HepG2 (cell line): ENCODE data around the gene IL17RB. TPM values are rescaled to one million over a fixed set of nuclear protein-coding genes. Genes with fewer than 3 reads are reported as not detected.

ENCODE experiments used
- CAMTA2 ChIP-seq: sonication (generic); formaldehyde crosslinking; IDR thresholded peaks from 2 replicates; pipeline ENCODE4 v1.4.0; 2020; ENCODE audit warnings: mild to moderate bottlenecking, missing genetic modification reagents, borderline replicate concordance
- GATAD2A ChIP-seq: IDR thresholded peaks from 2 replicates; pipeline ENCODE4 v1.6.1; 2016
- JUN ChIP-seq: sonication (generic); formaldehyde crosslinking; IDR thresholded peaks from 2 replicates; pipeline ENCODE4 v1.4.0; 2020; ENCODE audit warnings: mild to moderate bottlenecking, missing genetic modification reagents
- NFYB ChIP-seq: sonication (generic); formaldehyde crosslinking; IDR thresholded peaks from 2 replicates; pipeline ENCODE4 v1.4.0; 2020; ENCODE audit warnings: missing genetic modification reagents
- POLR2A ChIP-seq, 2 experiments: IDR thresholded peaks; 2 replicates each; pipeline ENCODE4 v1.6.1; 2011; ENCODE audit warnings: low read depth in 2 of 2, low read length in 2 of 2, mild to moderate bottlenecking in 1 of 2, moderate library complexity in 1 of 2; ENCODE audit not compliant: insufficient read depth in 1 of 2
- RCOR2 ChIP-seq: IDR thresholded peaks from 2 replicates; pipeline ENCODE4 v1.6.1; 2016; ENCODE audit warnings: missing biosample characterization, missing genetic modification reagents
- XRCC5 ChIP-seq: fragments of 200-400 bp; formaldehyde crosslinking; optimal IDR thresholded peaks from 2 replicates; pipeline ENCODE3; 2017; ENCODE audit warnings: mild to moderate bottlenecking, low read length
- ZNF564 ChIP-seq: sonication (generic); formaldehyde crosslinking; IDR thresholded peaks from 2 replicates; pipeline ENCODE4 v1.8.1; 2023; ENCODE audit warnings: mild to moderate bottlenecking, missing genetic modification reagents
- polyA plus RNA-seq, 8 experiments: library from polyadenylated mRNA; depleted of rRNA in 3 of 8; stranded (reverse) in 7 of 8; unstranded in 1 of 8; fragments of >200 nt; fragmentation: Illumina TruSeq in 4 of 8; extraction: Trizol in 4 of 8; gene quantifications; 2 replicates each; pipeline versions ENCODE4 v1.2.1 to v1.2.3, GENCODE V29; 2011 to 2016; ENCODE audit warnings: low read depth in 4 of 8, missing spikeins in 1 of 8, mixed read lengths in 1 of 8; ENCODE audit not compliant: insufficient read depth in 1 of 8
- total RNA-seq, 5 experiments: library from RNA; depleted of rRNA; stranded (reverse); fragments of >200 nt; fragmentation: Illumina TruSeq; extraction: Trizol; gene quantifications; 2 replicates each; pipeline ENCODE4 v1.2.3, GENCODE V29; 2016; ENCODE audit warnings: low read depth in 1 of 5
- TF ChIP-seq, protein P1 (sequence below): sonication (generic); formaldehyde crosslinking; IDR thresholded peaks from 2 replicates; pipeline ENCODE4 v1.4.0; 2020; ENCODE audit warnings: missing genetic modification reagents
- TF ChIP-seq, protein P2 (sequence below): sonication (generic); formaldehyde crosslinking; IDR thresholded peaks from 2 replicates; pipeline ENCODE4 v1.4.0; 2020; ENCODE audit warnings: missing genetic modification reagents
- TF ChIP-seq, protein P3 (sequence below): sonication (generic); formaldehyde crosslinking; IDR thresholded peaks from 2 replicates; pipeline ENCODE4 v1.5.0; 2020; ENCODE audit warnings: mild to moderate bottlenecking, missing genetic modification reagents, borderline replicate concordance
- TF ChIP-seq, protein P4 (sequence below): fragments of 450-650 bp; IDR thresholded peaks from 2 replicates; pipeline ENCODE4 v1.6.1; 2016
- TF ChIP-seq, protein P5 (sequence below): sonication (generic); formaldehyde crosslinking; IDR thresholded peaks from one replicate; pipeline ENCODE4 v1.5.1; 2020; ENCODE audit warnings: mild to moderate bottlenecking, missing genetic modification reagents; ENCODE audit errors: not compliant biosample characterization

IL17RB gene
- total and polyA plus RNA-seq, 2 of the 13 experiments (the other 11 are each of a cell fraction or from before 2014, with no cell fraction given) = 130 to 190 TPM

DNA sequence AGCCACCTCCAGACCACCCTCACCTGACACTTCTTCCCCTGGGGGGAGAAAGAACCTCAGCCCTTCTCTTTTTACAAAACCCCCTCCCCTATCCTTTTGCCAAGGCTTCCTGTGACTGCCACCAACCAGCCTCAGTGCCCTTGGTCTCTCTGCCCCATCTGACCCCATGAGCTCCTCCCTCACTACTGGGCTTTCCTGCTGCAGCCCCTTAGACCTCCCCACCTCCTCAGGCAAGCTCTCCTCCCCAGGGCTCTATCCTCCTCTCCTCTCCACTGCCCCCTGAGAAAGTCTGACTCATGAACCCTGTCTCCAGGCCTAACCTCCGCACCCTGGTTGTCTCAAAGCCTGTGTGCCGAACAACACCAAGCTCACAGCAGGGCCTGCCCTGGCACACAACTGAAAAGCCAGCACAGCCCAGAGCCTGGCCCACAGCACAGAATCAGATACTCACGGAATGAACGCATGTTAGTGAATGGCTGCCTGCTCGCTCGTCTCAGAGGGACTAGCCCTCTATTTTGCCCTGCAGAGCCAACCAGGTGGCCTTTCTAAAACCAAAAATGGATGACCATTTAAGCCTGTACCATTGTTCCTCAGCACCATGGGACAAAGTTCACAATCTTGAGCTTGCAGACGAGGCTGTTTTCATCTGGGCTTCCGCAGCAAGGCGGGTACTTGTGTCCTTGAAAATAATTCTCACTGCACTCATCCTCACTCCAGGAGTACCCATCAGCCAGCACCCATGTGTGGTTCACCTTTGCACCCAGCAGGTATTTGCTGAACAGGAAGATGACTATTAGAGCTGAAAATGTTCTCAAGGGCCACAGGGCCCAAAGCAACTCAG is 1.9 kb upstream of the IL17RB start (continued):
- TF ChIP-seq, protein P1, sequence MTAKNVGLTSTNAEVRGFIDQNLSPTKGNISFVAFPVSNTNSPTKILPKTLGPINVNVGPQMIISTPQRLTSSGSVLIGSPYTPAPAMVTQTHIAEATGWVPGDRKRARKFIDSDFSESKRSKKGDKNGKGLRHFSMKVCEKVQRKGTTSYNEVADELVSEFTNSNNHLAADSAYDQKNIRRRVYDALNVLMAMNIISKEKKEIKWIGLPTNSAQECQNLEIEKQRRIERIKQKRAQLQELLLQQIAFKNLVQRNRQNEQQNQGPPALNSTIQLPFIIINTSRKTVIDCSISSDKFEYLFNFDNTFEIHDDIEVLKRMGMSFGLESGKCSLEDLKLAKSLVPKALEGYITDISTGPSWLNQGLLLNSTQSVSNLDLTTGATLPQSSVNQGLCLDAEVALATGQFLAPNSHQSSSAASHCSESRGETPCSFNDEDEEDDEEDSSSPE = peak; percentile 32
- TF ChIP-seq NFYB (CRISPR knock-in tag) (no peak), GATAD2A (CRISPR knock-in tag) (peak; percentile 45), ZNF564 (CRISPR knock-in tag) (no peak), JUN (CRISPR knock-in tag) (0 out of 2 replicates have a peak, but pooled peaks have one; percentile 24), POLR2A (IDR thresholded peaks at IDR 0.05; ENCODE audit: insufficient read depth in 1 of 2, low read depth in 2 of 2, low read length in 2 of 2) (0 out of 4 replicates have a peak, but pooled peaks of 1 of the 2 experiments have one; percentile 47), XRCC5 (no peak), RCOR2 (CRISPR knock-in tag) (no peak), CAMTA2 (CRISPR knock-in tag) (0 out of 2 replicates have a peak, but pooled peaks have one; percentile 57)
- TF ChIP-seq, protein P2, sequence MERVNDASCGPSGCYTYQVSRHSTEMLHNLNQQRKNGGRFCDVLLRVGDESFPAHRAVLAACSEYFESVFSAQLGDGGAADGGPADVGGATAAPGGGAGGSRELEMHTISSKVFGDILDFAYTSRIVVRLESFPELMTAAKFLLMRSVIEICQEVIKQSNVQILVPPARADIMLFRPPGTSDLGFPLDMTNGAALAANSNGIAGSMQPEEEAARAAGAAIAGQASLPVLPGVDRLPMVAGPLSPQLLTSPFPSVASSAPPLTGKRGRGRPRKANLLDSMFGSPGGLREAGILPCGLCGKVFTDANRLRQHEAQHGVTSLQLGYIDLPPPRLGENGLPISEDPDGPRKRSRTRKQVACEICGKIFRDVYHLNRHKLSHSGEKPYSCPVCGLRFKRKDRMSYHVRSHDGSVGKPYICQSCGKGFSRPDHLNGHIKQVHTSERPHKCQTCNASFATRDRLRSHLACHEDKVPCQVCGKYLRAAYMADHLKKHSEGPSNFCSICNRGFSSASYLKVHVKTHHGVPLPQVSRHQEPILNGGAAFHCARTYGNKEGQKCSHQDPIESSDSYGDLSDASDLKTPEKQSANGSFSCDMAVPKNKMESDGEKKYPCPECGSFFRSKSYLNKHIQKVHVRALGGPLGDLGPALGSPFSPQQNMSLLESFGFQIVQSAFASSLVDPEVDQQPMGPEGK (CRISPR knock-in tag) = peak; percentile 48
- TF ChIP-seq, protein P3, sequence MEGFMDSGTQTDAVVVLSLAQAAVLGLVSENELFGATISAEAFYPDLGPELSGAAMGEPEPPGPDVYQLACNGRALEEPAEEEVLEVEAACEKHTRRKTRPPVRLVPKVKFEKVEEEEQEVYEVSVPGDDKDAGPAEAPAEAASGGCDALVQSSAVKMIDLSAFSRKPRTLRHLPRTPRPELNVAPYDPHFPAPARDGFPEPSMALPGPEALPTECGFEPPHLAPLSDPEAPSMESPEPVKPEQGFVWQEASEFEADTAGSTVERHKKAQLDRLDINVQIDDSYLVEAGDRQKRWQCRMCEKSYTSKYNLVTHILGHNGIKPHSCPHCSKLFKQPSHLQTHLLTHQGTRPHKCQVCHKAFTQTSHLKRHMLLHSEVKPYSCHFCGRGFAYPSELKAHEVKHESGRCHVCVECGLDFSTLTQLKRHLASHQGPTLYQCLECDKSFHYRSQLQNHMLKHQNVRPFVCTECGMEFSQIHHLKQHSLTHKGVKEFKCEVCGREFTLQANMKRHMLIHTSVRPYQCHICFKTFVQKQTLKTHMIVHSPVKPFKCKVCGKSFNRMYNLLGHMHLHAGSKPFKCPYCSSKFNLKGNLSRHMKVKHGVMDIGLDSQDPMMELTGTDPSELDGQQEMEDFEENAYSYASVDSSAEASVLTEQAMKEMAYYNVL (CRISPR knock-in tag) = peak; percentile 78
- TF ChIP-seq, protein P4, sequence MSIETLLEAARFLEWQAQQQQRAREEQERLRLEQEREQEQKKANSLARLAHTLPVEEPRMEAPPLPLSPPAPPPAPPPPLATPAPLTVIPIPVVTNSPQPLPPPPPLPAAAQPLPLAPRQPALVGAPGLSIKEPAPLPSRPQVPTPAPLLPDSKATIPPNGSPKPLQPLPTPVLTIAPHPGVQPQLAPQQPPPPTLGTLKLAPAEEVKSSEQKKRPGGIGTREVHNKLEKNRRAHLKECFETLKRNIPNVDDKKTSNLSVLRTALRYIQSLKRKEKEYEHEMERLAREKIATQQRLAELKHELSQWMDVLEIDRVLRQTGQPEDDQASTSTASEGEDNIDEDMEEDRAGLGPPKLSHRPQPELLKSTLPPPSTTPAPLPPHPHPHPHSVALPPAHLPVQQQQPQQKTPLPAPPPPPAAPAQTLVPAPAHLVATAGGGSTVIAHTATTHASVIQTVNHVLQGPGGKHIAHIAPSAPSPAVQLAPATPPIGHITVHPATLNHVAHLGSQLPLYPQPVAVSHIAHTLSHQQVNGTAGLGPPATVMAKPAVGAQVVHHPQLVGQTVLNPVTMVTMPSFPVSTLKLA = no peak
- TF ChIP-seq, protein P5, sequence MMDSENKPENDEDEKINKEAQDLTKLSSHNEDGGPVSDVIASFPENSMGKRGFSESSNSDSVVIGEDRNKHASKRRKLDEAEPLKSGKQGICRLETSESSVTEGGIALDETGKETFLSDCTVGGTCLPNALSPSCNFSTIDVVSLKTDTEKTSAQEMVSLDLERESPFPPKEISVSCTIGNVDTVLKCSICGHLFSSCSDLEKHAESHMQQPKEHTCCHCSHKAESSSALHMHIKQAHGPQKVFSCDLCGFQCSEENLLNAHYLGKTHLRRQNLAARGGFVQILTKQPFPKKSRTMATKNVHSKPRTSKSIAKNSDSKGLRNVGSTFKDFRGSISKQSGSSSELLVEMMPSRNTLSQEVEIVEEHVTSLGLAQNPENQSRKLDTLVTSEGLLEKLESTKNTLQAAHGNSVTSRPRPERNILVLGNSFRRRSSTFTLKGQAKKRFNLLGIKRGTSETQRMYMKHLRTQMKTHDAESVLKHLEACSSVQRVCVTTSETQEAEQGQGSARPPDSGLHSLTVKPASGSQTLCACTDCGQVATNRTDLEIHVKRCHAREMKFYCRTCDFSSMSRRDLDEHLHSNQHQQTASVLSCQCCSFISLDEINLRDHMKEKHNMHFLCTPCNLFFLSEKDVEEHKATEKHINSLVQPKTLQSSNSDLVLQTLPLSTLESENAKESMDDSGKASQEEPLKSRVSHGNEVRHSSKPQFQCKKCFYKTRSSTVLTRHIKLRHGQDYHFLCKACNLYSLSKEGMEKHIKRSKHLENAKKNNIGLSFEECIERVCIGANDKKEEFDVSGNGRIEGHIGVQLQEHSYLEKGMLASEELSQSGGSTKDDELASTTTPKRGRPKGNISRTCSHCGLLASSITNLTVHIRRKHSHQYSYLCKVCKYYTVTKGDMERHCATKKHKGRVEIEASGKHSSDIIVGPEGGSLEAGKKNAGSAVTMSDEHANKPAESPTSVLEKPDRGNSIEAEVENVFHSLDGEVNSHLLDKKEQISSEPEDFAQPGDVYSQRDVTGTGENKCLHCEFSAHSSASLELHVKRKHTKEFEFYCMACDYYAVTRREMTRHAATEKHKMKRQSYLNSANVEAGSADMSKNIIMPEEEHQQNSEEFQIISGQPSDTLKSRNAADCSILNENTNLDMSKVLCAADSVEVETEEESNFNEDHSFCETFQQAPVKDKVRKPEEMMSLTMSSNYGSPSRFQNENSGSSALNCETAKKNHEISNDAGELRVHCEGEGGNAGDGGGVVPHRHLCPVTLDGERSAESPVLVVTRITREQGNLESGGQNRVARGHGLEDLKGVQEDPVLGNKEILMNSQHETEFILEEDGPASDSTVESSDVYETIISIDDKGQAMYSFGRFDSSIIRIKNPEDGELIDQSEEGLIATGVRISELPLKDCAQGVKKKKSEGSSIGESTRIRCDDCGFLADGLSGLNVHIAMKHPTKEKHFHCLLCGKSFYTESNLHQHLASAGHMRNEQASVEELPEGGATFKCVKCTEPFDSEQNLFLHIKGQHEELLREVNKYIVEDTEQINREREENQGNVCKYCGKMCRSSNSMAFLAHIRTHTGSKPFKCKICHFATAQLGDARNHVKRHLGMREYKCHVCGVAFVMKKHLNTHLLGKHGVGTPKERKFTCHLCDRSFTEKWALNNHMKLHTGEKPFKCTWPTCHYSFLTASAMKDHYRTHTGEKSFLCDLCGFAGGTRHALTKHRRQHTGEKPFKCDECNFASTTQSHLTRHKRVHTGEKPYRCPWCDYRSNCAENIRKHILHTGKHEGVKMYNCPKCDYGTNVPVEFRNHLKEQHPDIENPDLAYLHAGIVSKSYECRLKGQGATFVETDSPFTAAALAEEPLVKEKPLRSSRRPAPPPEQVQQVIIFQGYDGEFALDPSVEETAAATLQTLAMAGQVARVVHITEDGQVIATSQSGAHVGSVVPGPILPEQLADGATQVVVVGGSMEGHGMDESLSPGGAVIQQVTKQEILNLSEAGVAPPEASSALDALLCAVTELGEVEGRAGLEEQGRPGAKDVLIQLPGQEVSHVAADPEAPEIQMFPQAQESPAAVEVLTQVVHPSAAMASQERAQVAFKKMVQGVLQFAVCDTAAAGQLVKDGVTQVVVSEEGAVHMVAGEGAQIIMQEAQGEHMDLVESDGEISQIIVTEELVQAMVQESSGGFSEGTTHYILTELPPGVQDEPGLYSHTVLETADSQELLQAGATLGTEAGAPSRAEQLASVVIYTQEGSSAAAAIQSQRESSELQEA (CRISPR knock-in tag) = no peak
